Right lobe of liver (tissue), 6 donors: ENCODE results near the gene LRIG3. TPM values are rescaled to one million over a fixed set of nuclear protein-coding genes. Genes with fewer than 3 reads are reported as not detected.

Experiments used
- ATAC-seq, 4 donors: fragments of 200-7000 bp; cut with Tn5 transposase; one replicate each; pipeline ENCODE4 v1.9.1; 2020; ENCODE audit warnings: mild to moderate bottlenecking in 4 of 4, moderate library complexity in 4 of 4
- DNase-seq, 3 donors: peaks; one replicate each; pipeline ENCODE4 v3.0.0-alpha.2; 2020
- H3K27ac ChIP-seq, 3 donors: fragments of 200-600 bp; one replicate each; pipeline ENCODE4 v1.8.0; 2022
- H3K27me3 ChIP-seq, 2 donors: fragments of 200-600 bp; one replicate each; pipeline ENCODE4 v1.8.0; 2022
- H3K36me3 ChIP-seq, 4 donors: fragments of 200-600 bp; sonication (generic) in 1 of 4; one replicate each; pipeline versions ENCODE4 v1.5.1 to v1.8.0; 2017 to 2022; ENCODE audit warnings: control low read depth in 1 of 4
- H3K4me1 ChIP-seq, 4 donors: fragments of 200-600 bp; sonication (generic) in 1 of 4; one replicate each; pipeline versions ENCODE4 v1.5.1 to v1.8.0; 2017 to 2022; ENCODE audit warnings: control low read depth in 1 of 4
- H3K4me3 ChIP-seq, 3 donors: fragments of 200-600 bp; one replicate each; pipeline ENCODE4 v1.8.0; 2022
- H3K9me3 ChIP-seq, 4 donors: fragments of 200-600 bp; sonication (generic) in 1 of 4; one replicate each; pipeline versions ENCODE4 v1.5.1 to v1.8.0; 2017 to 2022; ENCODE audit warnings: control low read depth in 1 of 4
- POLR2A ChIP-seq: fragments of 450-650 bp; IDR thresholded peaks from one replicate; pipeline ENCODE4 v1.6.1; 2017; ENCODE audit warnings: antibody characterized with exemption, mild to moderate bottlenecking
- WGBS: methylation state at CpG from one replicate; pipeline ENCODE4 v1.1.6; 2018; ENCODE audit warnings: low coverage, low lambda C conversion rate; ENCODE audit not compliant: insufficient coverage; ENCODE audit errors: missing lambda C conversion rate; 5-methylcytosine and 5-hydroxymethylcytosine counted together
- intact Hi-C, 2 donors: fragments of 100-400 bp; cut with DNase I; formaldehyde crosslinking; loops; one replicate each; pipeline versions ENCODE4 v1.11.2 to v1.14.1; 2022
- total RNA-seq, 6 experiments: library from RNA; depleted of rRNA in 2 of 6; stranded (reverse); fragments of >200 nt in 2 of 6; fragmentation: NEBNext Ultra II Directional in 3 of 6; extraction: Animal tissue kit (Norgen Biotek cat#: 25700) in 3 of 6; gene quantifications; one replicate each; pipeline versions ENCODE4 v1.1.0 to v1.2.4, GENCODE V29; 2016 to 2023
- TF ChIP-seq, protein P1 (sequence below), 4 donors: fragments of 200-600 bp in 3 of 4; fragments of 450-650 bp in 1 of 4; IDR thresholded peaks; one replicate each; pipeline versions ENCODE4 v1.5.1 to v1.8.0; 2016 to 2022; ENCODE audit warnings: antibody characterized with exemption in 4 of 4, mild to moderate bottlenecking in 2 of 4
- donor health status: DM: no; HTN: yes; CAD: no.
- donor health status: DM: no; HTN: no; CAD: no.
- donor health status: DM: no; HTN: no; CAD: no.
- donor health status: DM: no; HTN: yes; CAD: no.
- donor health status: DM: no; HTN: yes; CAD: no.

LRIG3 gene
- total RNA-seq, 6 experiments from 2014 or later, result 4.2 to 13.3 (median 8.9) TPM

DNA sequence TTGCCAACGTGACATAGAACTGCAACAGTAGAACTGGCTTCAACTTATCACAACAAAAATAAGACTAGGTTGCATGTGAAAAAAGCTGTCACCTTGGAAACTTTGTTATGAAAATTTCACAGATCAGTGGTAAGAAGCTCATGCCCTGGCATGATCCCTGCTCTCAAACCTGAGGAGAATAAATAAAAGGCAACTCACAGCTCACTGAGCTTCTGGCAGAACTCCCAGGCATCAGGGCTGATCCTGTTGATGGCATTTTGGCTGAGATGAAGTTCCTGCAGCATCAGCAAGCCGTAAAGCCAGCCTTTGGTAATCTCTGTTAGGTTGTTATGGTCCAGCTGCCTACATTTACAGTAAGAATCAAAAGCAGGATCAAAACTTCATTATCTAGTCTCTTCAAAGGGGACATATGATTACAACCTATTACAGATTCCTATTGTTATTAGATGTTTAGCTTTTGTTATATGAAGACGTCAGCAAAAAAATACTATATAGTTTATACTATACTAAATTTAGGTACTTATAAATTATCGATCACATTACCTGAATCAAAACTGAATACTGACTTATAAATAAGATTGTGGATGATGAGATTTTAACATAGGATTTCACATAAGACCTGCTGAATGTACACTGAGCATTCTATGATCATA is 32.0 kb downstream of the LRIG3 start:
- TF ChIP-seq, protein P1, sequence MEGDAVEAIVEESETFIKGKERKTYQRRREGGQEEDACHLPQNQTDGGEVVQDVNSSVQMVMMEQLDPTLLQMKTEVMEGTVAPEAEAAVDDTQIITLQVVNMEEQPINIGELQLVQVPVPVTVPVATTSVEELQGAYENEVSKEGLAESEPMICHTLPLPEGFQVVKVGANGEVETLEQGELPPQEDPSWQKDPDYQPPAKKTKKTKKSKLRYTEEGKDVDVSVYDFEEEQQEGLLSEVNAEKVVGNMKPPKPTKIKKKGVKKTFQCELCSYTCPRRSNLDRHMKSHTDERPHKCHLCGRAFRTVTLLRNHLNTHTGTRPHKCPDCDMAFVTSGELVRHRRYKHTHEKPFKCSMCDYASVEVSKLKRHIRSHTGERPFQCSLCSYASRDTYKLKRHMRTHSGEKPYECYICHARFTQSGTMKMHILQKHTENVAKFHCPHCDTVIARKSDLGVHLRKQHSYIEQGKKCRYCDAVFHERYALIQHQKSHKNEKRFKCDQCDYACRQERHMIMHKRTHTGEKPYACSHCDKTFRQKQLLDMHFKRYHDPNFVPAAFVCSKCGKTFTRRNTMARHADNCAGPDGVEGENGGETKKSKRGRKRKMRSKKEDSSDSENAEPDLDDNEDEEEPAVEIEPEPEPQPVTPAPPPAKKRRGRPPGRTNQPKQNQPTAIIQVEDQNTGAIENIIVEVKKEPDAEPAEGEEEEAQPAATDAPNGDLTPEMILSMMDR (IDR thresholded peaks at IDR 0.05), result no peak
- TF ChIP-seq POLR2A, result no peak
- no peaks in the 10 kb centered on the region for H3K9me3 ChIP-seq
- no peaks in the 10 kb centered on the region for H3K27me3 ChIP-seq
- DNase-seq, result peak; percentile 68 to 87 (median 75)
- 42% methylated on average over 4 of the region's 4 CpGs for WGBS
- peaks cover 0 to 29% (median 5%) of the 10 kb centered on the region in 4 donors for H3K36me3 ChIP-seq
- peak overlapping the region in 2 of 3 donors; percentile 51 to 61 for H3K27ac ChIP-seq
- intact Hi-C loops, result no loop called here
- ATAC-seq, result peak; percentile 93 to 96 (median 94)
- H3K4me1 ChIP-seq, result peaks cover 0 to 25% (median 7%) of the 10 kb centered on the region in 4 donors
- no peak overlapping the region for H3K4me3 ChIP-seq

DNA sequence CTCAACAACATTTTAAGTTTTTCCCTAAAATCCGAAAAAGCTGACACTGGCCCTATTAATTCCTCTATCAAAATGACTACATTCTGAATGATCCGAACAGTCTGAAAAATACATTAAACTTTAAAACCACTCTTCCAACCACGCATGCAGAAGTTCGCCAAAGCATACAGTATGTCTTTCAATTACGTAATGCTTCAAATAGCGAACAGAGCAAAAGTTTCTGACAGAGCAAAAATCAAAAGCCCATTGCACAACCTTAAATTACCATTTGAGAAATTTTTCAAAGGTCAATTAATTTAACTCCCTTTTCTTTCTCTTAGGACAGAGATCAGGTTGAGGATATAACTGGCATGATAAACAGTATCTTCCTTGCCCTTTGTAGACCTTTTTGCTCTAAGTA is 33.2 kb downstream of the LRIG3 start:
- Histone ChIP-seq H3K27ac (peak overlapping the region in 2 of 3 donors; percentile 51 to 61), H3K9me3 (no peaks in the 10 kb centered on the region), H3K27me3 (no peaks in the 10 kb centered on the region), H3K4me1 (peaks cover 0 to 25% (median 7%) of the 10 kb centered on the region in 4 donors), H3K36me3 (peaks cover 0 to 41% (median 5%) of the 10 kb centered on the region in 4 donors), H3K4me3 (no peak overlapping the region)
- 30% methylated on average over 6 of the region's 6 CpGs for WGBS
- TF ChIP-seq, protein P1 (IDR thresholded peaks at IDR 0.05), result no peak
- TF ChIP-seq POLR2A, result no peak
- DNase-seq (no peak), ATAC-seq (peak; percentile 61 to 79 (median 76))
- intact Hi-C loops, result no loop called here

DNA sequence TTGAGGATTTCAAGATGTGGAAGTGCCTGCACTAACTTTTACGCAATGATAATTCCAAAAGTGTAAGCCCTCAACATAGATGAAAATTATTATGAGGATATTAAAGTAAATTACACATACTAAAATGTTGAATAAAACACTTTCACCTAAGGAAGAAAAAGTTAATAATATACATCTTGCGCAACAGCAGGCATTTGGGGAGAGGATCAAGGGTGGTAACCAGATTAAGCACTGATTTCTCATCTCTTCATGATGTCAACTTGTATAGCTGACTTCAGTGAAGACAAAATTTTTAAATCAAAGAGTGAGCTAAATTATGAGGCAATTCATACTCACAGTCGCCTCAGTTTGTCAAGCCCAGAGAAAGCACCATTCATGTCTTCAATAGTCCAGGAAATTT is 33.8 kb downstream of the LRIG3 start:
- H3K27me3 ChIP-seq, result no peaks in the 10 kb centered on the region
- peaks cover 0 to 25% (median 7%) of the 10 kb centered on the region in 4 donors for H3K4me1 ChIP-seq
- ATAC-seq (no peak), DNase-seq (no peak)
- no peaks in the 10 kb centered on the region for H3K9me3 ChIP-seq
- H3K36me3 ChIP-seq, result peaks cover 0 to 46% (median 6%) of the 10 kb centered on the region in 4 donors
- H3K27ac ChIP-seq, result peak overlapping the region in 1 of 3 donors; percentile 61
- intact Hi-C loops, result no loop called here
- H3K4me3 ChIP-seq, result no peak overlapping the region
- WGBS, result 94% methylated on average over 3 of the region's 3 CpGs
- TF ChIP-seq, protein P1 (IDR thresholded peaks at IDR 0.05), result no peak
- no peak for TF ChIP-seq POLR2A

DNA sequence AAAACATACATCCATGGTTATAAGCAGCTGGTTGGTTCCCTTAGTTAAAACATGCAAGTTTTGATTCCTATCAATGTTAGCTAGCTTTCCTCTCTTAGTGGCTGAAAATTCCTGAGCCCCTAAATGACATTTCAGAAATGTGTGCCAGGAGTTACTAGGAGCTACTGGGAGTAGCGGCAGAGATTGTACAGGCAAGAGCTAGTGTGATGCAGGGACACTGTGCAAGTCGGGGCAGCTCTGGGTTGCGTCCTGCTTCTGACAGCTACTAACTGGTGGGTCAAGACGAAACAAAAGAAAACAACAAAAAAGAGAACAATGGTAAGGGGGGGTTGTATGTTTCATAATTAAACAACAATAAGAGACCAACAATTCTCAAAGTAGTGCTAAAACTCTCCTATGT is 35.4 kb downstream of the LRIG3 start:
- H3K9me3 ChIP-seq, result no peaks in the 10 kb centered on the region
- H3K36me3 ChIP-seq, result peaks cover 0 to 59% (median 9%) of the 10 kb centered on the region in 4 donors
- TF ChIP-seq, protein P1 (IDR thresholded peaks at IDR 0.05), result no peak
- no peak for TF ChIP-seq POLR2A
- H3K27me3 ChIP-seq, result no peaks in the 10 kb centered on the region
- intact Hi-C loops, result no loop called here
- no peak for DNase-seq
- ATAC-seq, result no peak
- H3K27ac ChIP-seq, result no peak overlapping the region
- H3K4me1 ChIP-seq, result peaks cover 0 to 25% (median 7%) of the 10 kb centered on the region in 4 donors
- 87% methylated on average over 3 of the region's 4 CpGs for WGBS
- no peak overlapping the region for H3K4me3 ChIP-seq
